NCI-H524 (cell line): ENCODE results near the gene TSPAN17.
A peak's percentile ranks its signal among the peaks of the same experiment; 100 is the strongest.

Experiments used
- DNase-seq, 2 experiments: peaks; one replicate each; lab custom pipeline; 2025; lab: John Stamatoyannopoulos, UW

TSPAN17 gene

GRCh38 chr5:176621661-176622079, 25.6 kb upstream of the TSPAN17 start:
- DNase-seq = no peak

GRCh38 chr5:176624142-176624541, 23.1 kb upstream of the TSPAN17 start:
- no peak for DNase-seq

GRCh38 chr5:176624938-176625337, 22.3 kb upstream of the TSPAN17 start:
- no peak for DNase-seq

GRCh38 chr5:176625512-176625911, 21.8 kb upstream of the TSPAN17 start:
- DNase-seq = no peak

GRCh38 chr5:176625966-176626875, 21.1 kb upstream of the TSPAN17 start:
- DNase-seq = no peak

- DNase-seq = no peak
Observed at GRCh38 chr5:176626876-176627236, 20.4 kb upstream of the TSPAN17 start.

- DNase-seq = no peak
Observed at GRCh38 chr5:176627582-176627981, 19.7 kb upstream of the TSPAN17 start.

- no peak for DNase-seq
Observed at GRCh38 chr5:176628406-176629228, 18.7 kb upstream of the TSPAN17 start.

- no peak for DNase-seq
Observed at GRCh38 chr5:176629317-176629852, 17.9 kb upstream of the TSPAN17 start.

- peak in 1 of 2 experiments; percentile 63 for DNase-seq
Observed at GRCh38 chr5:176629853-176630680, 17.2 kb upstream of the TSPAN17 start, which contains the start of the genes EIF4E1B and SNCB. Gene EIF4E1B, plus strand, starts transcription at chr5:176630675. Its CDS starts 12,113 bp downstream, at chr5:176642788. Gene SNCB, minus strand, starts transcription at chr5:176630534. Its CDS starts 880 bp downstream, at chr5:176629654.

- DNase-seq = no peak
Observed at GRCh38 chr5:176630681-176631222, 16.5 kb upstream of the TSPAN17 start.

GRCh38 chr5:176631383-176632200, 15.7 kb upstream of the TSPAN17 start:
- no peak for DNase-seq

GRCh38 chr5:176632745-176633144, 14.5 kb upstream of the TSPAN17 start:
- no peak for DNase-seq

- no peak for DNase-seq
Observed at GRCh38 chr5:176633598-176633997, 13.7 kb upstream of the TSPAN17 start.

- DNase-seq = no peak
Observed at GRCh38 chr5:176636426-176636825, 10.9 kb upstream of the TSPAN17 start.

- no peak for DNase-seq
Observed at GRCh38 chr5:176637556-176637955, 9.7 kb upstream of the TSPAN17 start.

- no peak for DNase-seq
Observed at GRCh38 chr5:176638437-176638836, 8.8 kb upstream of the TSPAN17 start.

GRCh38 chr5:176639208-176639607, 8.1 kb upstream of the TSPAN17 start:
- DNase-seq = no peak

GRCh38 chr5:176639981-176640380, 7.3 kb upstream of the TSPAN17 start:
- DNase-seq = peak; percentile 37 to 78

- no peak for DNase-seq
Observed at GRCh38 chr5:176640616-176641015, 6.7 kb upstream of the TSPAN17 start.
